GM23338 (cell line): ENCODE measurements around the gene NOC2L. TPM values are rescaled to one million over a fixed set of nuclear protein-coding genes. Genes with fewer than 3 reads are reported as not detected.

Source experiments
- ATAC-seq: fragments of 200-7000 bp; cut with Tn5 transposase; 3 replicates; pipeline ENCODE4 v1.9.1; 2020
- DNase-seq: peaks from one replicate; pipeline ENCODE4 v3.0.0-alpha.2; 2015; ENCODE audit warnings: low spot score
- H2AFZ ChIP-seq: fragments of 200-600 bp; sonication (generic); 2 replicates; pipeline ENCODE4 v1.8.0; 2016; ENCODE audit warnings: antibody characterized with exemption, mild to moderate bottlenecking, moderate library complexity
- H3F3A ChIP-seq: fragments of 200-600 bp; sonication (generic); replicated peaks from 2 replicates; pipeline ENCODE4 v1.8.0; 2017; ENCODE audit warnings: antibody characterized with exemption, mixed run types, low read depth
- H3K27ac ChIP-seq: fragments of 200-600 bp; sonication (generic); 2 replicates; pipeline ENCODE4 v1.6.1; 2016; ENCODE audit warnings: low read depth
- H3K27me3 ChIP-seq: fragments of 200-600 bp; sonication (generic); 2 replicates; pipeline ENCODE4 v1.8.0; 2016; ENCODE audit warnings: mild to moderate bottlenecking, mixed run types, moderate library complexity; ENCODE audit not compliant: insufficient read depth
- H3K36me3 ChIP-seq: fragments of 200-600 bp; sonication (generic); 2 replicates; pipeline ENCODE4 v1.8.0; 2016; ENCODE audit warnings: mild to moderate bottlenecking; ENCODE audit not compliant: insufficient read depth
- H3K4me1 ChIP-seq: fragments of 200-600 bp; sonication (generic); 2 replicates; pipeline ENCODE4 v1.8.0; 2016; ENCODE audit warnings: mild to moderate bottlenecking, moderate library complexity; ENCODE audit not compliant: insufficient read depth
- H3K4me2 ChIP-seq: fragments of 200-600 bp; sonication (generic); 2 replicates; pipeline ENCODE4 v1.7.1; 2017; ENCODE audit warnings: mixed run types
- H3K4me3 ChIP-seq: fragments of 200-600 bp; sonication (generic); 2 replicates; pipeline ENCODE4 v1.6.1; 2016; ENCODE audit warnings: mixed run types
- H3K79me2 ChIP-seq: fragments of 200-600 bp; sonication (generic); replicated peaks from 2 replicates; pipeline ENCODE4 v1.8.0; 2017; ENCODE audit warnings: mild to moderate bottlenecking; ENCODE audit not compliant: insufficient read depth
- H3K9me2 ChIP-seq: fragments of 200-600 bp; sonication (generic); 2 replicates; pipeline ENCODE4 v1.8.0; 2017; ENCODE audit not compliant: insufficient read depth
- H4K20me1 ChIP-seq: fragments of 200-600 bp; sonication (generic); replicated peaks from 2 replicates; pipeline ENCODE4 v1.8.0; 2017; ENCODE audit warnings: mild to moderate bottlenecking; ENCODE audit not compliant: insufficient read depth
- H3K27ac Mint-ChIP-seq: 2 replicates; pipeline ENCODE4 v1.8.0; 2020; ENCODE audit warnings: inconsistent platforms, mild to moderate bottlenecking, moderate library complexity, mixed read lengths
- H3K27me3 Mint-ChIP-seq: 3 replicates; pipeline ENCODE4 v1.8.0; 2022; ENCODE audit warnings: low read depth, mild to moderate bottlenecking, moderate library complexity, mixed read lengths, inconsistent platforms; ENCODE audit not compliant: insufficient read depth, poor library complexity
- H3K36me3 Mint-ChIP-seq: 3 replicates; pipeline ENCODE4 v1.8.0; 2021; ENCODE audit warnings: low read depth, mild to moderate bottlenecking, inconsistent platforms, moderate library complexity, mixed read lengths
- H3K4me1 Mint-ChIP-seq: 3 replicates; pipeline ENCODE4 v1.8.0; 2020; ENCODE audit warnings: mild to moderate bottlenecking, inconsistent platforms, mixed read lengths
- H3K4me3 Mint-ChIP-seq: 3 replicates; pipeline ENCODE4 v1.8.0; 2021; ENCODE audit warnings: moderate library complexity, mild to moderate bottlenecking, inconsistent platforms, mixed read lengths
- H3K9me3 Mint-ChIP-seq: 3 replicates; pipeline ENCODE4 v1.8.0; 2020; ENCODE audit warnings: moderate library complexity, mild to moderate bottlenecking, inconsistent platforms, mixed read lengths
- ETS1 ChIP-seq: IDR thresholded peaks from 2 replicates; pipeline ENCODE4 v1.6.1; 2016; ENCODE audit warnings: antibody characterized with exemption
- EZH2 ChIP-seq: fragments of 200-600 bp; sonication (generic); IDR thresholded peaks from one replicate; pipeline ENCODE4 v1.8.0; 2017; ENCODE audit warnings: antibody characterized with exemption, mild to moderate bottlenecking, low read depth; ENCODE audit not compliant: unreplicated experiment
- EZH2phosphoT487 ChIP-seq: fragments of 200-600 bp; sonication (generic); IDR thresholded peaks from one replicate; pipeline ENCODE4 v1.8.1; 2018; ENCODE audit warnings: antibody characterized with exemption; ENCODE audit not compliant: unreplicated experiment
- JUNB ChIP-seq: IDR thresholded peaks from one replicate; pipeline ENCODE4 v1.6.1; 2016; ENCODE audit warnings: antibody characterized with exemption; ENCODE audit not compliant: unreplicated experiment
- POLR2AphosphoS5 ChIP-seq: IDR thresholded peaks from 2 replicates; pipeline ENCODE4 v1.6.1; 2016; ENCODE audit warnings: antibody characterized with exemption, low read depth
- STAT1 ChIP-seq: IDR thresholded peaks from one replicate; pipeline ENCODE4 v1.6.1; 2016; ENCODE audit warnings: antibody characterized with exemption; ENCODE audit not compliant: unreplicated experiment
- ZNF114 ChIP-seq: fragments of 250-450 bp; sonication (Bioruptor Pico); IDR thresholded peaks from 2 replicates; pipeline ENCODE4 v1.5.0; 2020; ENCODE audit warnings: mild to moderate bottlenecking, moderate library complexity
- ZNF331 ChIP-seq: fragments of 250-450 bp; sonication (Bioruptor Pico); IDR thresholded peaks from 2 replicates; pipeline ENCODE4 v1.5.0; 2020; ENCODE audit warnings: low read depth, mild to moderate bottlenecking, moderate library complexity
- ZNF462 ChIP-seq: fragments of 250-450 bp; sonication (Bioruptor Pico); IDR thresholded peaks from 2 replicates; pipeline ENCODE4 v1.5.0; 2020; ENCODE audit warnings: mild to moderate bottlenecking, moderate library complexity
- polyA plus RNA-seq: library from polyadenylated mRNA; unstranded; fragments of >200 nt; fragmentation: Nextera tagmentation; extraction: Ambion mirVana; gene quantifications from 2 replicates; pipeline ENCODE4 v1.2.1, GENCODE V29; 2016
- total RNA-seq: library from RNA; depleted of rRNA; stranded (reverse); fragments of >200 nt; shearing (Covaris generic); gene quantifications from 2 replicates; pipeline ENCODE4 v1.2.3, GENCODE V29; 2014
- TF ChIP-seq, protein P1 (sequence below), 2 experiments: fragments of 200-600 bp in 1 of 2; sonication (generic) in 1 of 2; conservative IDR thresholded peaks; 2 replicates each; pipeline versions ENCODE4 v1.5.1 to v1.6.1; 2016 to 2017; ENCODE audit warnings: antibody characterized with exemption in 2 of 2, low read depth in 2 of 2, mild to moderate bottlenecking in 2 of 2, moderate library complexity in 1 of 2
- TF ChIP-seq, protein P2 (sequence below): IDR thresholded peaks from one replicate; pipeline ENCODE4 v1.6.1; 2018; ENCODE audit warnings: antibody characterized with exemption; ENCODE audit not compliant: unreplicated experiment

Gene NOC2L
- total and polyA plus RNA-seq, 2 experiments from 2014 or later, result 79.3 to 125 TPM

DNA sequence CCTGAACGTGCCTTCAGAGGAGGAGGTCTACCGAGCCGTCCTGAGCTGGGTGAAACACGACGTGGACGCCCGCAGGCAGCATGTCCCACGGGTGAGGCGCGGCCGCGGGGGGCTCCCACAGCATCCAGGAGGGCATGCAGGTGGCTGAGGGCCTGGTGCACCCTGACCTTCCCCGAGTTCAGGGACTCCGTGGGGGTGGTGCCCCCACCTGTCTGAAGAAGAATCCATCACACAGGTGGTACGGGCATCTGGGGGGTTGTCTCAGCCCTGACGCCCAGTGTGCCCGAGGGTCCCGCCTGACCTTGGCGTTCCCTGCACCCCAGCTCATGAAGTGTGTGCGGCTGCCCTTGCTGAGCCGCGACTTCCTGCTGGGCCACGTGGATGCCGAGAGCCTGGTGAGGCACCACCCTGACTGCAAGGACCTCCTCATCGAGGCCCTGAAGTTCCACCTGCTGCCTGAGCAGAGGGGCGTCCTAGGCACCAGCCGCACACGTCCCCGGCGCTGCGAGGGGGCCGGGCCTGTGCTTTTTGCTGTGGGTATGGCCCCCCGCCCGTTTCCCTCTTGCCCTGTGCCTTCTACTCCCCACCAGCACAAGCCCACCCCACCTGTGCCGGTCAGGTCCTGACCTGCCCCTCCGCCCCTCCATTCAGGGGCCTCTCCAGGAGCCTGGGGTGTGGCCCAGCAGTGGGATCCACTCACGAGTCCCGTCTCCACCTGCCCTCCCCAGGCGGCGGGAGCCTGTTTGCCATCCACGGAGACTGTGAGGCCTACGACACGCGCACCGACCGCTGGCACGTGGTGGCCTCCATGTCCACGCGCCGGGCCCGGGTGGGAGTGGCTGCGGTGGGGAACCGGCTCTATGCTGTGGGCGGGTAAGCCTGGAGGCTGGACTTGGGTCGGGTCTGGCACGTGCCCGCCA is 3.6 kb upstream of the NOC2L start:
- Histone ChIP-seq H3K27ac (no peak overlapping the region), H3K79me2 (peaks cover 14% of the 10 kb centered on the region), H3K4me3 (no peak overlapping the region), H3K27me3 (peaks cover 25% of the 10 kb centered on the region), H2AFZ (no peak overlapping the region), H3F3A (no peaks in the 10 kb centered on the region), H3K36me3 (no peaks in the 10 kb centered on the region), H3K4me1 (no peaks in the 10 kb centered on the region; the same call in 1 of the 2 replicates), H4K20me1 (peaks cover 4% of the 10 kb centered on the region; the same call in 1 of the 2 replicates), H3K9me2 (no peaks in the 10 kb centered on the region), H3K4me2 (no peak overlapping the region)
- no peaks in the 10 kb centered on the region for H3K9me3 Mint-ChIP-seq
- no peak overlapping the region for H3K27ac Mint-ChIP-seq
- H3K36me3 Mint-ChIP-seq, result peaks cover 8% of the 10 kb centered on the region
- peaks cover 5% of the 10 kb centered on the region for H3K4me1 Mint-ChIP-seq
- peaks cover 35% of the 10 kb centered on the region for H3K27me3 Mint-ChIP-seq
- TF ChIP-seq, protein P1, sequence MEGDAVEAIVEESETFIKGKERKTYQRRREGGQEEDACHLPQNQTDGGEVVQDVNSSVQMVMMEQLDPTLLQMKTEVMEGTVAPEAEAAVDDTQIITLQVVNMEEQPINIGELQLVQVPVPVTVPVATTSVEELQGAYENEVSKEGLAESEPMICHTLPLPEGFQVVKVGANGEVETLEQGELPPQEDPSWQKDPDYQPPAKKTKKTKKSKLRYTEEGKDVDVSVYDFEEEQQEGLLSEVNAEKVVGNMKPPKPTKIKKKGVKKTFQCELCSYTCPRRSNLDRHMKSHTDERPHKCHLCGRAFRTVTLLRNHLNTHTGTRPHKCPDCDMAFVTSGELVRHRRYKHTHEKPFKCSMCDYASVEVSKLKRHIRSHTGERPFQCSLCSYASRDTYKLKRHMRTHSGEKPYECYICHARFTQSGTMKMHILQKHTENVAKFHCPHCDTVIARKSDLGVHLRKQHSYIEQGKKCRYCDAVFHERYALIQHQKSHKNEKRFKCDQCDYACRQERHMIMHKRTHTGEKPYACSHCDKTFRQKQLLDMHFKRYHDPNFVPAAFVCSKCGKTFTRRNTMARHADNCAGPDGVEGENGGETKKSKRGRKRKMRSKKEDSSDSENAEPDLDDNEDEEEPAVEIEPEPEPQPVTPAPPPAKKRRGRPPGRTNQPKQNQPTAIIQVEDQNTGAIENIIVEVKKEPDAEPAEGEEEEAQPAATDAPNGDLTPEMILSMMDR (conservative IDR thresholded peaks at IDR 0.05; ENCODE audit: low read depth in 2 of 2), result no peak
- TF ChIP-seq JUNB (no peak), EZH2phosphoT487 (no peak), EZH2 (no peak), ZNF462 (CRISPR knock-in tag) (no peak), POLR2AphosphoS5 (no peak), ZNF331 (CRISPR knock-in tag) (no peak), ETS1 (no peak), STAT1 (no peak), ZNF114 (CRISPR knock-in tag) (no peak)
- TF ChIP-seq, protein P2, sequence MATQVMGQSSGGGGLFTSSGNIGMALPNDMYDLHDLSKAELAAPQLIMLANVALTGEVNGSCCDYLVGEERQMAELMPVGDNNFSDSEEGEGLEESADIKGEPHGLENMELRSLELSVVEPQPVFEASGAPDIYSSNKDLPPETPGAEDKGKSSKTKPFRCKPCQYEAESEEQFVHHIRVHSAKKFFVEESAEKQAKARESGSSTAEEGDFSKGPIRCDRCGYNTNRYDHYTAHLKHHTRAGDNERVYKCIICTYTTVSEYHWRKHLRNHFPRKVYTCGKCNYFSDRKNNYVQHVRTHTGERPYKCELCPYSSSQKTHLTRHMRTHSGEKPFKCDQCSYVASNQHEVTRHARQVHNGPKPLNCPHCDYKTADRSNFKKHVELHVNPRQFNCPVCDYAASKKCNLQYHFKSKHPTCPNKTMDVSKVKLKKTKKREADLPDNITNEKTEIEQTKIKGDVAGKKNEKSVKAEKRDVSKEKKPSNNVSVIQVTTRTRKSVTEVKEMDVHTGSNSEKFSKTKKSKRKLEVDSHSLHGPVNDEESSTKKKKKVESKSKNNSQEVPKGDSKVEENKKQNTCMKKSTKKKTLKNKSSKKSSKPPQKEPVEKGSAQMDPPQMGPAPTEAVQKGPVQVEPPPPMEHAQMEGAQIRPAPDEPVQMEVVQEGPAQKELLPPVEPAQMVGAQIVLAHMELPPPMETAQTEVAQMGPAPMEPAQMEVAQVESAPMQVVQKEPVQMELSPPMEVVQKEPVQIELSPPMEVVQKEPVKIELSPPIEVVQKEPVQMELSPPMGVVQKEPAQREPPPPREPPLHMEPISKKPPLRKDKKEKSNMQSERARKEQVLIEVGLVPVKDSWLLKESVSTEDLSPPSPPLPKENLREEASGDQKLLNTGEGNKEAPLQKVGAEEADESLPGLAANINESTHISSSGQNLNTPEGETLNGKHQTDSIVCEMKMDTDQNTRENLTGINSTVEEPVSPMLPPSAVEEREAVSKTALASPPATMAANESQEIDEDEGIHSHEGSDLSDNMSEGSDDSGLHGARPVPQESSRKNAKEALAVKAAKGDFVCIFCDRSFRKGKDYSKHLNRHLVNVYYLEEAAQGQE, result no peak
- DNase-seq (no peak), ATAC-seq (no peak)
- no peak overlapping the region for H3K4me3 Mint-ChIP-seq
